GM23338 (cell line): ENCODE measurements around the gene GNA12. TPM values are rescaled to one million over a fixed set of nuclear protein-coding genes. Genes with fewer than 3 reads are reported as not detected.

Experiments
- ATAC-seq: fragments of 200-7000 bp; cut with Tn5 transposase; 3 replicates; pipeline ENCODE4 v1.9.1; 2020
- DNase-seq: peaks from one replicate; pipeline ENCODE4 v3.0.0-alpha.2; 2015; ENCODE audit warnings: low spot score
- H2AFZ ChIP-seq: fragments of 200-600 bp; sonication (generic); 2 replicates; pipeline ENCODE4 v1.8.0; 2016; ENCODE audit warnings: antibody characterized with exemption, mild to moderate bottlenecking, moderate library complexity
- H3F3A ChIP-seq: fragments of 200-600 bp; sonication (generic); replicated peaks from 2 replicates; pipeline ENCODE4 v1.8.0; 2017; ENCODE audit warnings: antibody characterized with exemption, mixed run types, low read depth
- H3K27ac ChIP-seq: fragments of 200-600 bp; sonication (generic); 2 replicates; pipeline ENCODE4 v1.6.1; 2016; ENCODE audit warnings: low read depth
- H3K27me3 ChIP-seq: fragments of 200-600 bp; sonication (generic); 2 replicates; pipeline ENCODE4 v1.8.0; 2016; ENCODE audit warnings: mild to moderate bottlenecking, mixed run types, moderate library complexity; ENCODE audit not compliant: insufficient read depth
- H3K36me3 ChIP-seq: fragments of 200-600 bp; sonication (generic); 2 replicates; pipeline ENCODE4 v1.8.0; 2016; ENCODE audit warnings: mild to moderate bottlenecking; ENCODE audit not compliant: insufficient read depth
- H3K4me1 ChIP-seq: fragments of 200-600 bp; sonication (generic); 2 replicates; pipeline ENCODE4 v1.8.0; 2016; ENCODE audit warnings: mild to moderate bottlenecking, moderate library complexity; ENCODE audit not compliant: insufficient read depth
- H3K4me2 ChIP-seq: fragments of 200-600 bp; sonication (generic); 2 replicates; pipeline ENCODE4 v1.7.1; 2017; ENCODE audit warnings: mixed run types
- H3K4me3 ChIP-seq: fragments of 200-600 bp; sonication (generic); 2 replicates; pipeline ENCODE4 v1.6.1; 2016; ENCODE audit warnings: mixed run types
- H3K79me2 ChIP-seq: fragments of 200-600 bp; sonication (generic); replicated peaks from 2 replicates; pipeline ENCODE4 v1.8.0; 2017; ENCODE audit warnings: mild to moderate bottlenecking; ENCODE audit not compliant: insufficient read depth
- H3K9me2 ChIP-seq: fragments of 200-600 bp; sonication (generic); 2 replicates; pipeline ENCODE4 v1.8.0; 2017; ENCODE audit not compliant: insufficient read depth
- H4K20me1 ChIP-seq: fragments of 200-600 bp; sonication (generic); replicated peaks from 2 replicates; pipeline ENCODE4 v1.8.0; 2017; ENCODE audit warnings: mild to moderate bottlenecking; ENCODE audit not compliant: insufficient read depth
- H3K27ac Mint-ChIP-seq: 2 replicates; pipeline ENCODE4 v1.8.0; 2020; ENCODE audit warnings: inconsistent platforms, mild to moderate bottlenecking, moderate library complexity, mixed read lengths
- H3K27me3 Mint-ChIP-seq: 3 replicates; pipeline ENCODE4 v1.8.0; 2022; ENCODE audit warnings: low read depth, mild to moderate bottlenecking, moderate library complexity, mixed read lengths, inconsistent platforms; ENCODE audit not compliant: insufficient read depth, poor library complexity
- H3K36me3 Mint-ChIP-seq: 3 replicates; pipeline ENCODE4 v1.8.0; 2021; ENCODE audit warnings: low read depth, mild to moderate bottlenecking, inconsistent platforms, moderate library complexity, mixed read lengths
- H3K4me1 Mint-ChIP-seq: 3 replicates; pipeline ENCODE4 v1.8.0; 2020; ENCODE audit warnings: mild to moderate bottlenecking, inconsistent platforms, mixed read lengths
- H3K4me3 Mint-ChIP-seq: 3 replicates; pipeline ENCODE4 v1.8.0; 2021; ENCODE audit warnings: moderate library complexity, mild to moderate bottlenecking, inconsistent platforms, mixed read lengths
- H3K9me3 Mint-ChIP-seq: 3 replicates; pipeline ENCODE4 v1.8.0; 2020; ENCODE audit warnings: moderate library complexity, mild to moderate bottlenecking, inconsistent platforms, mixed read lengths
- CREB1 ChIP-seq: fragments of 250-450 bp; sonication (Bioruptor Pico); IDR thresholded peaks from 2 replicates; pipeline ENCODE4 v1.5.0; 2020; ENCODE audit warnings: low read depth, mild to moderate bottlenecking, moderate library complexity
- EZH2 ChIP-seq: fragments of 200-600 bp; sonication (generic); IDR thresholded peaks from one replicate; pipeline ENCODE4 v1.8.0; 2017; ENCODE audit warnings: antibody characterized with exemption, mild to moderate bottlenecking, low read depth; ENCODE audit not compliant: unreplicated experiment
- EZH2phosphoT487 ChIP-seq: fragments of 200-600 bp; sonication (generic); IDR thresholded peaks from one replicate; pipeline ENCODE4 v1.8.1; 2018; ENCODE audit warnings: antibody characterized with exemption; ENCODE audit not compliant: unreplicated experiment
- JUNB ChIP-seq: IDR thresholded peaks from one replicate; pipeline ENCODE4 v1.6.1; 2016; ENCODE audit warnings: antibody characterized with exemption; ENCODE audit not compliant: unreplicated experiment
- NANOG ChIP-seq: IDR thresholded peaks from 2 replicates; pipeline ENCODE4 v1.6.1; 2016; ENCODE audit warnings: antibody characterized with exemption, borderline replicate concordance
- POLR2AphosphoS5 ChIP-seq: IDR thresholded peaks from 2 replicates; pipeline ENCODE4 v1.6.1; 2016; ENCODE audit warnings: antibody characterized with exemption, low read depth
- STAT1 ChIP-seq: IDR thresholded peaks from one replicate; pipeline ENCODE4 v1.6.1; 2016; ENCODE audit warnings: antibody characterized with exemption; ENCODE audit not compliant: unreplicated experiment
- ZNF114 ChIP-seq: fragments of 250-450 bp; sonication (Bioruptor Pico); IDR thresholded peaks from 2 replicates; pipeline ENCODE4 v1.5.0; 2020; ENCODE audit warnings: mild to moderate bottlenecking, moderate library complexity
- ZNF331 ChIP-seq: fragments of 250-450 bp; sonication (Bioruptor Pico); IDR thresholded peaks from 2 replicates; pipeline ENCODE4 v1.5.0; 2020; ENCODE audit warnings: low read depth, mild to moderate bottlenecking, moderate library complexity
- polyA plus RNA-seq: library from polyadenylated mRNA; unstranded; fragments of >200 nt; fragmentation: Nextera tagmentation; extraction: Ambion mirVana; gene quantifications from 2 replicates; pipeline ENCODE4 v1.2.1, GENCODE V29; 2016
- total RNA-seq: library from RNA; depleted of rRNA; stranded (reverse); fragments of >200 nt; shearing (Covaris generic); gene quantifications from 2 replicates; pipeline ENCODE4 v1.2.3, GENCODE V29; 2014
- TF ChIP-seq, protein P1 (sequence below): IDR thresholded peaks from 2 replicates; pipeline ENCODE4 v1.6.1; 2016; ENCODE audit warnings: antibody characterized with exemption
- TF ChIP-seq, protein P2 (sequence below), 2 experiments: fragments of 200-600 bp in 1 of 2; sonication (generic) in 1 of 2; conservative IDR thresholded peaks; 2 replicates each; pipeline versions ENCODE4 v1.5.1 to v1.6.1; 2016 to 2017; ENCODE audit warnings: antibody characterized with exemption in 2 of 2, low read depth in 2 of 2, mild to moderate bottlenecking in 2 of 2, moderate library complexity in 1 of 2
- TF ChIP-seq, protein P3 (sequence below): fragments of 250-450 bp; sonication (Bioruptor Pico); IDR thresholded peaks from 2 replicates; pipeline ENCODE4 v1.5.0; 2020; ENCODE audit warnings: mild to moderate bottlenecking, moderate library complexity
- TF ChIP-seq, protein P4 (sequence below): IDR thresholded peaks from one replicate; pipeline ENCODE4 v1.6.1; 2018; ENCODE audit warnings: antibody characterized with exemption; ENCODE audit not compliant: unreplicated experiment

Gene GNA12
- total and polyA plus RNA-seq, 2 experiments from 2014 or later: 24.0 to 87.7 TPM

DNA sequence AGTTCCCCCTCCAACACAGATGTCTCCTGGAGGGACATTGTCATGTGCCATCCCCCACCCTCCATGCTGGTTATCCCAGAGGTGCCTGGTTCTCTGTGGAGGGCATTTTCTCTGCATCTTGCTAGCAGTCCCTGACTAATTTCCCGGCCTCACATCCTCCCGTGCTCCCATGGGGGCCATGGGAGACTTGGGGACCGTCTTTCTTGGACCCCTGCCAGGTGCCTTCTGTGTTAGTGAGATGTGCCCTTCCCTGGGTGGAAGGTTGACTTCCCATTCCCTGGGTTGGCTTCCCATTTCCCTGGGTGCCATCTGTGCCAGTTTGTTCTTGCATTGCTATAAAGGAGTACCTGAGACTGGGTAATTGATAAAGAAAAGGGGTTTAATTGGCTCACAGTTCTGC lies 22.5 kb upstream of the GNA12 start:
- DNase-seq (no peak), ATAC-seq (no peak)
- Mint-ChIP-seq H3K27me3 (peaks cover 7% of the 10 kb centered on the region), H3K9me3 (no peaks in the 10 kb centered on the region), H3K4me3 (no peak overlapping the region), H3K4me1 (peaks cover 20% of the 10 kb centered on the region), H3K36me3 (no peaks in the 10 kb centered on the region), H3K27ac (no peak overlapping the region)
- Histone ChIP-seq H3K27me3 (no peaks in the 10 kb centered on the region), H3K4me2 (no peak overlapping the region), H2AFZ (no peak overlapping the region), H3K4me1 (peaks cover 16% of the 10 kb centered on the region; the same call in 1 of the 2 replicates), H3K27ac (no peak overlapping the region), H3K79me2 (no peaks in the 10 kb centered on the region), H4K20me1 (no peaks in the 10 kb centered on the region), H3K9me2 (no peaks in the 10 kb centered on the region), H3K4me3 (no peak overlapping the region), H3K36me3 (no peaks in the 10 kb centered on the region), H3F3A (0 out of 2 replicates have a peak, but pooled peaks cover 7% of the 10 kb centered on the region)
- TF ChIP-seq ZNF331 (CRISPR knock-in tag) (no peak), CREB1 (CRISPR knock-in tag) (no peak), EZH2 (no peak), POLR2AphosphoS5 (no peak), EZH2phosphoT487 (no peak), ZNF114 (CRISPR knock-in tag) (no peak), JUNB (no peak), STAT1 (no peak), NANOG (no peak)
- TF ChIP-seq, protein P1, sequence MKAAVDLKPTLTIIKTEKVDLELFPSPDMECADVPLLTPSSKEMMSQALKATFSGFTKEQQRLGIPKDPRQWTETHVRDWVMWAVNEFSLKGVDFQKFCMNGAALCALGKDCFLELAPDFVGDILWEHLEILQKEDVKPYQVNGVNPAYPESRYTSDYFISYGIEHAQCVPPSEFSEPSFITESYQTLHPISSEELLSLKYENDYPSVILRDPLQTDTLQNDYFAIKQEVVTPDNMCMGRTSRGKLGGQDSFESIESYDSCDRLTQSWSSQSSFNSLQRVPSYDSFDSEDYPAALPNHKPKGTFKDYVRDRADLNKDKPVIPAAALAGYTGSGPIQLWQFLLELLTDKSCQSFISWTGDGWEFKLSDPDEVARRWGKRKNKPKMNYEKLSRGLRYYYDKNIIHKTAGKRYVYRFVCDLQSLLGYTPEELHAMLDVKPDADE: no peak
- TF ChIP-seq, protein P2, sequence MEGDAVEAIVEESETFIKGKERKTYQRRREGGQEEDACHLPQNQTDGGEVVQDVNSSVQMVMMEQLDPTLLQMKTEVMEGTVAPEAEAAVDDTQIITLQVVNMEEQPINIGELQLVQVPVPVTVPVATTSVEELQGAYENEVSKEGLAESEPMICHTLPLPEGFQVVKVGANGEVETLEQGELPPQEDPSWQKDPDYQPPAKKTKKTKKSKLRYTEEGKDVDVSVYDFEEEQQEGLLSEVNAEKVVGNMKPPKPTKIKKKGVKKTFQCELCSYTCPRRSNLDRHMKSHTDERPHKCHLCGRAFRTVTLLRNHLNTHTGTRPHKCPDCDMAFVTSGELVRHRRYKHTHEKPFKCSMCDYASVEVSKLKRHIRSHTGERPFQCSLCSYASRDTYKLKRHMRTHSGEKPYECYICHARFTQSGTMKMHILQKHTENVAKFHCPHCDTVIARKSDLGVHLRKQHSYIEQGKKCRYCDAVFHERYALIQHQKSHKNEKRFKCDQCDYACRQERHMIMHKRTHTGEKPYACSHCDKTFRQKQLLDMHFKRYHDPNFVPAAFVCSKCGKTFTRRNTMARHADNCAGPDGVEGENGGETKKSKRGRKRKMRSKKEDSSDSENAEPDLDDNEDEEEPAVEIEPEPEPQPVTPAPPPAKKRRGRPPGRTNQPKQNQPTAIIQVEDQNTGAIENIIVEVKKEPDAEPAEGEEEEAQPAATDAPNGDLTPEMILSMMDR (conservative IDR thresholded peaks at IDR 0.05; ENCODE audit: low read depth in 2 of 2): no peak
- TF ChIP-seq, protein P3, sequence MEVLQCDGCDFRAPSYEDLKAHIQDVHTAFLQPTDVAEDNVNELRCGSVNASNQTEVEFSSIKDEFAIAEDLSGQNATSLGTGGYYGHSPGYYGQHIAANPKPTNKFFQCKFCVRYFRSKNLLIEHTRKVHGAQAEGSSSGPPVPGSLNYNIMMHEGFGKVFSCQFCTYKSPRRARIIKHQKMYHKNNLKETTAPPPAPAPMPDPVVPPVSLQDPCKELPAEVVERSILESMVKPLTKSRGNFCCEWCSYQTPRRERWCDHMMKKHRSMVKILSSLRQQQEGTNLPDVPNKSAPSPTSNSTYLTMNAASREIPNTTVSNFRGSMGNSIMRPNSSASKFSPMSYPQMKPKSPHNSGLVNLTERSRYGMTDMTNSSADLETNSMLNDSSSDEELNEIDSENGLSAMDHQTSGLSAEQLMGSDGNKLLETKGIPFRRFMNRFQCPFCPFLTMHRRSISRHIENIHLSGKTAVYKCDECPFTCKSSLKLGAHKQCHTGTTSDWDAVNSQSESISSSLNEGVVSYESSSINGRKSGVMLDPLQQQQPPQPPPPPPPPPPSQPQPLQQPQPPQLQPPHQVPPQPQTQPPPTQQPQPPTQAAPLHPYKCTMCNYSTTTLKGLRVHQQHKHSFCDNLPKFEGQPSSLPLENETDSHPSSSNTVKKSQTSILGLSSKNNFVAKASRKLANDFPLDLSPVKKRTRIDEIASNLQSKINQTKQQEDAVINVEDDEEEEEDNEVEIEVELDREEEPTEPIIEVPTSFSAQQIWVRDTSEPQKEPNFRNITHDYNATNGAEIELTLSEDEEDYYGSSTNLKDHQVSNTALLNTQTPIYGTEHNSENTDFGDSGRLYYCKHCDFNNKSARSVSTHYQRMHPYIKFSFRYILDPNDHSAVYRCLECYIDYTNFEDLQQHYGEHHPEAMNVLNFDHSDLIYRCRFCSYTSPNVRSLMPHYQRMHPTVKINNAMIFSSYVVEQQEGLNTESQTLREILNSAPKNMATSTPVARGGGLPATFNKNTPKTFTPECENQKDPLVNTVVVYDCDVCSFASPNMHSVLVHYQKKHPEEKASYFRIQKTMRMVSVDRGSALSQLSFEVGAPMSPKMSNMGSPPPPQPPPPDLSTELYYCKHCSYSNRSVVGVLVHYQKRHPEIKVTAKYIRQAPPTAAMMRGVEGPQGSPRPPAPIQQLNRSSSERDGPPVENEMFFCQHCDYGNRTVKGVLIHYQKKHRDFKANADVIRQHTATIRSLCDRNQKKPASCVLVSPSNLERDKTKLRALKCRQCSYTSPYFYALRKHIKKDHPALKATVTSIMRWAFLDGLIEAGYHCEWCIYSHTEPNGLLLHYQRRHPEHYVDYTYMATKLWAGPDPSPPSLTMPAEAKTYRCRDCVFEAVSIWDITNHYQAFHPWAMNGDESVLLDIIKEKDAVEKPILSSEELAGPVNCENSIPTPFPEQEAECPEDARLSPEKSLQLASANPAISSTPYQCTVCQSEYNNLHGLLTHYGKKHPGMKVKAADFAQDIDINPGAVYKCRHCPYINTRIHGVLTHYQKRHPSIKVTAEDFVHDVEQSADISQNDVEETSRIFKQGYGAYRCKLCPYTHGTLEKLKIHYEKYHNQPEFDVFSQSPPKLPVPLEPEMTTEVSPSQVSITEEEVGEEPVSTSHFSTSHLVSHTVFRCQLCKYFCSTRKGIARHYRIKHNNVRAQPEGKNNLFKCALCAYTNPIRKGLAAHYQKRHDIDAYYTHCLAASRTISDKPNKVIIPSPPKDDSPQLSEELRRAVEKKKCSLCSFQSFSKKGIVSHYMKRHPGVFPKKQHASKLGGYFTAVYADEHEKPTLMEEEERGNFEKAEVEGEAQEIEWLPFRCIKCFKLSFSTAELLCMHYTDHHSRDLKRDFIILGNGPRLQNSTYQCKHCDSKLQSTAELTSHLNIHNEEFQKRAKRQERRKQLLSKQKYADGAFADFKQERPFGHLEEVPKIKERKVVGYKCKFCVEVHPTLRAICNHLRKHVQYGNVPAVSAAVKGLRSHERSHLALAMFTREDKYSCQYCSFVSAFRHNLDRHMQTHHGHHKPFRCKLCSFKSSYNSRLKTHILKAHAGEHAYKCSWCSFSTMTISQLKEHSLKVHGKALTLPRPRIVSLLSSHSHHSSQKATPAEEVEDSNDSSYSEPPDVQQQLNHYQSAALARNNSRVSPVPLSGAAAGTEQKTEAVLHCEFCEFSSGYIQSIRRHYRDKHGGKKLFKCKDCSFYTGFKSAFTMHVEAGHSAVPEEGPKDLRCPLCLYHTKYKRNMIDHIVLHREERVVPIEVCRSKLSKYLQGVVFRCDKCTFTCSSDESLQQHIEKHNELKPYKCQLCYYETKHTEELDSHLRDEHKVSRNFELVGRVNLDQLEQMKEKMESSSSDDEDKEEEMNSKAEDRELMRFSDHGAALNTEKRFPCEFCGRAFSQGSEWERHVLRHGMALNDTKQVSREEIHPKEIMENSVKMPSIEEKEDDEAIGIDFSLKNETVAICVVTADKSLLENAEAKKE: no peak
- TF ChIP-seq, protein P4, sequence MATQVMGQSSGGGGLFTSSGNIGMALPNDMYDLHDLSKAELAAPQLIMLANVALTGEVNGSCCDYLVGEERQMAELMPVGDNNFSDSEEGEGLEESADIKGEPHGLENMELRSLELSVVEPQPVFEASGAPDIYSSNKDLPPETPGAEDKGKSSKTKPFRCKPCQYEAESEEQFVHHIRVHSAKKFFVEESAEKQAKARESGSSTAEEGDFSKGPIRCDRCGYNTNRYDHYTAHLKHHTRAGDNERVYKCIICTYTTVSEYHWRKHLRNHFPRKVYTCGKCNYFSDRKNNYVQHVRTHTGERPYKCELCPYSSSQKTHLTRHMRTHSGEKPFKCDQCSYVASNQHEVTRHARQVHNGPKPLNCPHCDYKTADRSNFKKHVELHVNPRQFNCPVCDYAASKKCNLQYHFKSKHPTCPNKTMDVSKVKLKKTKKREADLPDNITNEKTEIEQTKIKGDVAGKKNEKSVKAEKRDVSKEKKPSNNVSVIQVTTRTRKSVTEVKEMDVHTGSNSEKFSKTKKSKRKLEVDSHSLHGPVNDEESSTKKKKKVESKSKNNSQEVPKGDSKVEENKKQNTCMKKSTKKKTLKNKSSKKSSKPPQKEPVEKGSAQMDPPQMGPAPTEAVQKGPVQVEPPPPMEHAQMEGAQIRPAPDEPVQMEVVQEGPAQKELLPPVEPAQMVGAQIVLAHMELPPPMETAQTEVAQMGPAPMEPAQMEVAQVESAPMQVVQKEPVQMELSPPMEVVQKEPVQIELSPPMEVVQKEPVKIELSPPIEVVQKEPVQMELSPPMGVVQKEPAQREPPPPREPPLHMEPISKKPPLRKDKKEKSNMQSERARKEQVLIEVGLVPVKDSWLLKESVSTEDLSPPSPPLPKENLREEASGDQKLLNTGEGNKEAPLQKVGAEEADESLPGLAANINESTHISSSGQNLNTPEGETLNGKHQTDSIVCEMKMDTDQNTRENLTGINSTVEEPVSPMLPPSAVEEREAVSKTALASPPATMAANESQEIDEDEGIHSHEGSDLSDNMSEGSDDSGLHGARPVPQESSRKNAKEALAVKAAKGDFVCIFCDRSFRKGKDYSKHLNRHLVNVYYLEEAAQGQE: no peak
